Measurements from ENCODE around the gene LIN7B. TPM values are rescaled to one million over a fixed set of nuclear protein-coding genes. Genes with fewer than 3 reads are reported as not detected.
A peak's percentile ranks its signal among the peaks of the same experiment; 100 is the strongest.

LIN7B gene
- total and polyA plus RNA-seq, 2 of the 13 experiments (the other 11 are each of a cell fraction or from before 2014, with no cell fraction given): 5.3 to 7.6 TPM

DNA sequence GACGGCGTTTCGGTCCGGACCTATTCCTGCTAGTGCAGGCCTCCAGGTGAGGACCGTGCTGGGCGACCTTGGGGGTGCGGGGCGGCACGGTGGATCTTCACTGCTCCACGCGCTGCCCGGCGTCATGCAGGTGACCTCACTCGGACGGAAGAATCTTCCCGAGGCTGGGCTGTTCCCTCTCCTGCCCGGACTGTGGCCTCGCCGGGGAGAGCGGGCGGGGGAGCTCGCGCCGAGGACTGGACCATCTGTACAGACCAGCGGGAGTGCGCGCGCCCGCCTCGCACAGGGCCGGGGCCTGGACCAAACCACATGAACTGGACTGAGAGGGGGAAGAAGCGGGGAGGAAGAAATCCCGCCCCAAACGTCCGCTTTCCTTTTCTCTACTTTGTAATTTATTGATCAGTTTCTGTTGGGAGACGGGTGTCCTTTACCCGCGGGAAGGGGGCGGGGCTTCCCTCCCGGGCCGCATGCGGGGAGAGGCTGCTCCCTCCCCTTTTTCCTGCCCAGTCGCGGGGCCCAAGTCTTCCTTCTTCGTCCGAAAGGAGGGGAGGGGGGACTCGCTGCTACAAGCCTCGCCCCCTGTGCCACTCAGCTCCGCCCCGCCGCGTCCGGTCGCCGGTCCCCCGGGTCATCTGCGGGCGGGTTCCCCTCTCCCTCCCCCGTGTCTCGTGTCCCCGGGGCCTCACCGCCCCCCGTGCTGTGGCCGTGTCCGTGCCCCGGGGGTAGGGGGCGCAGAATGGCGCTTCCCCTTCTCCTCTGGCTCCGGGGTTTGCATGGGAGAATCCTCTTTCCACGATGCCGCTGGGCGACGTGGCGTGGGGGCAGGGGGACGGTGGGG lies 36.2 kb downstream of the LIN7B start (continued):
- TF ChIP-seq USF2 (IDR thresholded peaks at IDR 0.05; ENCODE audit: low read depth, low read length) (no peak), USF2 (CRISPR knock-in tag; IDR thresholded peaks at IDR 0.05; ENCODE audit: borderline replicate concordance) (no peak; the same call in 1 of the 2 replicates), ZNF839 (CRISPR knock-in tag; IDR thresholded peaks at IDR 0.05; ENCODE audit: borderline replicate concordance) (no peak), BHLHE40 (IDR thresholded peaks at IDR 0.05; ENCODE audit: low read length) (peak; percentile 92), PREB (CRISPR knock-in tag; IDR thresholded peaks at IDR 0.05) (no peak), DDIT3 (CRISPR knock-in tag; IDR thresholded peaks at IDR 0.05) (no peak), ZNF484 (CRISPR knock-in tag; IDR thresholded peaks at IDR 0.05; ENCODE audit: borderline replicate concordance, low read depth) (no peak), PAF1 (CRISPR knock-in tag; IDR thresholded peaks at IDR 0.05) (no peak), CBX5 (CRISPR knock-in tag; IDR thresholded peaks at IDR 0.05; ENCODE audit: borderline replicate concordance) (no peak; the same call in 1 of the 2 replicates), ZFP36L2 (CRISPR knock-in tag; IDR thresholded peaks at IDR 0.05) (no peak), SYNCRIP (IDR thresholded peaks at IDR 0.05; ENCODE audit: insufficient read depth, low read depth, low read length) (no peak), ZNF790 (CRISPR knock-in tag; IDR thresholded peaks at IDR 0.05; ENCODE audit: borderline replicate concordance) (no peak), MLLT10 (CRISPR knock-in tag; IDR thresholded peaks at IDR 0.05) (no peak), NCOA2 (CRISPR knock-in tag; IDR thresholded peaks at IDR 0.05) (no peak), KDM6A (CRISPR knock-in tag; IDR thresholded peaks at IDR 0.05; ENCODE audit: low read depth) (no peak), KLF9 (CRISPR knock-in tag; IDR thresholded peaks at IDR 0.05; ENCODE audit: low read depth) (no peak), HOXA9 (CRISPR knock-in tag; IDR thresholded peaks at IDR 0.05; ENCODE audit: borderline replicate concordance) (no peak), ZNF678 (CRISPR knock-in tag; IDR thresholded peaks at IDR 0.05) (peak; percentile 92; the same call in 1 of the 2 replicates), SUZ12 (IDR thresholded peaks at IDR 0.05; ENCODE audit: low read depth, low read length) (no peak)
- TF ChIP-seq, protein P1, sequence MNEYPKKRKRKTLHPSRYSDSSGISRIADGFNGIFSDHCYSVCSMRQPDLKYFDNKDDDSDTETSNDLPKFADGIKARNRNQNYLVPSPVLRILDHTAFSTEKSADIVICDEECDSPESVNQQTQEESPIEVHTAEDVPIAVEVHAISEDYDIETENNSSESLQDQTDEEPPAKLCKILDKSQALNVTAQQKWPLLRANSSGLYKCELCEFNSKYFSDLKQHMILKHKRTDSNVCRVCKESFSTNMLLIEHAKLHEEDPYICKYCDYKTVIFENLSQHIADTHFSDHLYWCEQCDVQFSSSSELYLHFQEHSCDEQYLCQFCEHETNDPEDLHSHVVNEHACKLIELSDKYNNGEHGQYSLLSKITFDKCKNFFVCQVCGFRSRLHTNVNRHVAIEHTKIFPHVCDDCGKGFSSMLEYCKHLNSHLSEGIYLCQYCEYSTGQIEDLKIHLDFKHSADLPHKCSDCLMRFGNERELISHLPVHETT (CRISPR knock-in tag; conservative IDR thresholded peaks at IDR 0.05): no peak
- TF ChIP-seq, protein P2, sequence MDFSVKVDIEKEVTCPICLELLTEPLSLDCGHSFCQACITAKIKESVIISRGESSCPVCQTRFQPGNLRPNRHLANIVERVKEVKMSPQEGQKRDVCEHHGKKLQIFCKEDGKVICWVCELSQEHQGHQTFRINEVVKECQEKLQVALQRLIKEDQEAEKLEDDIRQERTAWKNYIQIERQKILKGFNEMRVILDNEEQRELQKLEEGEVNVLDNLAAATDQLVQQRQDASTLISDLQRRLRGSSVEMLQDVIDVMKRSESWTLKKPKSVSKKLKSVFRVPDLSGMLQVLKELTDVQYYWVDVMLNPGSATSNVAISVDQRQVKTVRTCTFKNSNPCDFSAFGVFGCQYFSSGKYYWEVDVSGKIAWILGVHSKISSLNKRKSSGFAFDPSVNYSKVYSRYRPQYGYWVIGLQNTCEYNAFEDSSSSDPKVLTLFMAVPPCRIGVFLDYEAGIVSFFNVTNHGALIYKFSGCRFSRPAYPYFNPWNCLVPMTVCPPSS (IDR thresholded peaks at IDR 0.05): no peak
- TF ChIP-seq, protein P3, sequence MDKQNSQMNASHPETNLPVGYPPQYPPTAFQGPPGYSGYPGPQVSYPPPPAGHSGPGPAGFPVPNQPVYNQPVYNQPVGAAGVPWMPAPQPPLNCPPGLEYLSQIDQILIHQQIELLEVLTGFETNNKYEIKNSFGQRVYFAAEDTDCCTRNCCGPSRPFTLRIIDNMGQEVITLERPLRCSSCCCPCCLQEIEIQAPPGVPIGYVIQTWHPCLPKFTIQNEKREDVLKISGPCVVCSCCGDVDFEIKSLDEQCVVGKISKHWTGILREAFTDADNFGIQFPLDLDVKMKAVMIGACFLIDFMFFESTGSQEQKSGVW (CRISPR knock-in tag; IDR thresholded peaks at IDR 0.05; ENCODE audit: borderline replicate concordance): no peak
- TF ChIP-seq, protein P4, sequence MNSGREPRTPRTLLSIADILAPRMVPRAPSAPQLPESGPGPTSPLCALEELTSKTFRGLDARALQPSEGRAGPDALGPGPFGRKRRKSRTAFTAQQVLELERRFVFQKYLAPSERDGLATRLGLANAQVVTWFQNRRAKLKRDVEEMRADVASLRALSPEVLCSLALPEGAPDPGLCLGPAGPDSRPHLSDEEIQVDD (CRISPR knock-in tag; IDR thresholded peaks at IDR 0.05; ENCODE audit: borderline replicate concordance): no peak

Data from HepG2 (cell line).